ENCODE measurements around the gene FGGY.

GRCh38 chr1:59477867-59478266 is 181.0 kb downstream of the FGGY start:
- TF ChIP-seq CTCF (IDR thresholded peaks at IDR 0.05 in 4 of 5, conservative IDR thresholded peaks at IDR 0.05 in 1 of 5): no peak
- TF ChIP-seq POLR2A (IDR thresholded peaks at IDR 0.05): no peak
